Right lobe of liver (tissue), 4 donors: ENCODE data around the gene CACNA2D3.

ENCODE experiments used
- CTCF ChIP-seq, 4 donors: fragments of 200-600 bp in 3 of 4; fragments of 450-650 bp in 1 of 4; IDR thresholded peaks; one replicate each; pipeline versions ENCODE4 v1.5.1 to v1.8.0; 2016 to 2022; ENCODE audit warnings: antibody characterized with exemption in 4 of 4, mild to moderate bottlenecking in 2 of 4
- POLR2A ChIP-seq: fragments of 450-650 bp; IDR thresholded peaks from one replicate; pipeline ENCODE4 v1.6.1; 2017; ENCODE audit warnings: antibody characterized with exemption, mild to moderate bottlenecking
- donor health status: DM: no; HTN: no; CAD: no.
- donor health status: DM: no; HTN: no; CAD: no.
- donor health status: DM: no; HTN: yes; CAD: no.

DNA sequence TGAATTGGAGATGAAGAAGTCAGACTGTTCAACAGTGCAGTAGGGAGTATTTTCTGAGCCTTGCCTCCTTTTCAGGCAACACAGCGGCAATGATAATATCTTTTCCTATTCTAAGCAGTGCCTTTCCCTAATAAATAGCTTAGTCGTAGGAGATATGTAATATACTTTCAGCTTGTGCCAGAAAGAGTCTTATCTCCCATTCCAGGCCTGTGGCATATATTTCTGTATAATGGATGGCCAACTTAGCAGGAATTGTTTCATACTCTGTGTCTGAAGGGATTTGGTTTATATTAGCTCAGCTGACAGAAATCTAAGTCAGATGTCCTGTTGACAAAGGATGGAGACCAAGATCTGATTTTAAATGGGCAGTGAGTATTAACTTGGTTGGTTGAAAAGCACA lies 397.1 kb downstream of the CACNA2D3 start:
- no peak for TF ChIP-seq POLR2A
- no peak for TF ChIP-seq CTCF (IDR thresholded peaks at IDR 0.05)
